ENCODE measurements around the gene PDE7B.

- TF ChIP-seq CTCF (conservative IDR thresholded peaks at IDR 0.05; ENCODE audit: low read depth, low read length), result no peak
- TF ChIP-seq RFX5 (IDR thresholded peaks at IDR 0.05; ENCODE audit: low read depth, low read length), result no peak
- no peak for TF ChIP-seq CEBPB (IDR thresholded peaks at IDR 0.05; ENCODE audit: low read depth, low read length)
- TF ChIP-seq MXI1 (IDR thresholded peaks at IDR 0.05; ENCODE audit: borderline replicate concordance, low read depth, low read length), result no peak
- no peak for TF ChIP-seq POLR2A (IDR thresholded peaks at IDR 0.05; ENCODE audit: low read depth, low read length)
- TF ChIP-seq CHD1 (IDR thresholded peaks at IDR 0.05; ENCODE audit: low read depth, low read length), result no peak
- TF ChIP-seq RAD21 (IDR thresholded peaks at IDR 0.05; ENCODE audit: low read length), result no peak
- no peak for TF ChIP-seq ELK1 (IDR thresholded peaks at IDR 0.05; ENCODE audit: borderline replicate concordance, low read depth, low read length)
- no peak for TF ChIP-seq BHLHE40 (IDR thresholded peaks at IDR 0.05; ENCODE audit: low read depth, low read length)
Observed at GRCh38 chr6:135858931-135859330, 7.4 kb downstream of the PDE7B start.
